ENCODE measurements around the gene TRIP10. TPM values are rescaled to one million over a fixed set of nuclear protein-coding genes. Genes with fewer than 3 reads are reported as not detected.
"Not testable (repeated sequence)": the region's sequence is repeated elsewhere in the genome, so short reads cannot be mapped to it uniquely, and the experiment has no call there.

Gene TRIP10
- total RNA-seq, 2 experiments from 2014 or later = 42.6 to 43.4 TPM

DNA sequence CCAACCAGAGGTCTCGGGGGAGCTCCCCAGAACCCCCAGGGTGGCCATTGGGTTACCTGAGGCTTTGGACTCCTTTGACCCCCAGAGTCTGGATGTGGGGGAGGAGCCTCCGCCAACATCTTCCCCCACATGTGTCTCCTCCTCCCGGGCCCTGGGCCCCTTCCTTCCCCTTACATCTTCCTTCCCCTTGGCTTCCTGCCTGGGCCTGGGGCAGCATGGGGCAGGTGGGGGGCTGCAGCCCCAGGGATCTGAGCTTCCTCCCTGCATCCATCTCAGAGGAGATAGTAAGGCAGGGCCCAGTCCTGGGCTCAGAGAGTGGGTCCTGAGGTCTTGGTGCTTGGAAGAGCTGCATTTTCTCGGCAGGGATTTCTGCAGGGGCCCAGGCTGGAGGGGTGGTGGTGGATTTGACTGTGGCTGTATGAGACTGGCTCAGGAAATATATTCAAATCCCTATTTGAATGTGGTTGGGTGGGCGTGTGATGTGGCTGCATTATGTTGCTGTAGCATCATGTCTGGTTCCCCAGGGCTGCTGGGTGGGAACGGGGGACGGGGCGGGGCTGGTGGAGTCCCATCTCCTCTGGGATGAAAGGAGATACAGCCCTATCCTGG lies 33.9 kb downstream of the TRIP10 start:
- POLR2A ChIA-PET = interaction anchor here (0.6 to 3.7 kb wide), 13 partner anchors 8 to 292 kb away, joined by 3 to 27 read pairs (median 4); partner anchors contain the start of gene DENND1C
- CTCF ChIA-PET = interaction anchor here (1.2 to 3.0 kb wide), 7 partner anchors 20 to 243 kb away, joined by 3 to 28 read pairs (median 5); partner anchors contain the start of gene TNFSF9

DNA sequence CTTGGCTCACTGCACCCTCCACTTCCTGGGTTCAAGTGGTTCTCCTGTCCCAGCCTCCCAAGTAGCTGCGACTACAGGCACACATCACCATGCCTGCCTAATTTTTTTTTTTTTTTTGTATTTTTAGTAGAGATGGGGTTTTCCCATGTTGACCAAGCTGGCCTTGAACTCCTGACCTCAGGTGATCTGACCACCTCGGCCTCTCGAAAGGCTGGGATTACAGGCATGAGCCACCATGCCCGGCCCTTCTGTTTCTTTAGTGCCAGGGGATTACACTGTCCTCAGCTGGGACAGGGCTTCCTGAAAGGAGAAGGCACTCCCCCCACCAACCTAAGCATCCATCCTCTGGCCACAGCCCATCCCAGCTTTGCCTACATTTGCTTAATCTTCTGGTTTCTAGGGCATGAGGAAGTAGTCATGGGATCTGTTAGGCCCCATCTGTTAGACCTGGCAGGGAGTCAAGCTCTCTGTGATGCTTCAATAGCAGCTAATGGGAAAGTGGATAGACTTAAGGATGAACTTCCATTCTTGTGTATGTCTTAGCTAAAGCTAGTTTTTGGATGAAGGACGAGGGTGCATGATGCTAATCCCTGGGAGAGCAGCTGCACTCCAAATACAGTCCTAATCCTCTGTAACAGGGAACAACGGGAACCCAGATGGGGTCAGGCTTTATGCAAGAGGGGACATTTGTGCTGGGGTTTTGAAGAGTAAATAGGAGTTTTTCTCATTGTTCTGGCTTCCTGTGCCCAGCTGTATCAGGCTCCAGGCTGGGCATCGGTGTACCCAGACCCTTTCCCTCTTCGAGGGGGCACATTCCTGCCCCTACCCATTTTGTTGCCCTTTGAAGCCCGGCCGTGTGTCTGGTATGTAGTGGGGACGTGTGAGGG lies 35.6 kb downstream of the TRIP10 start:
- ChIA-PET CTCF (no interaction called here), POLR2A (interaction anchor here (0.7 kb wide), 1 partner anchor 433 kb away, joined by 7 read pairs; no protein-coding TSS in a partner anchor)

DNA sequence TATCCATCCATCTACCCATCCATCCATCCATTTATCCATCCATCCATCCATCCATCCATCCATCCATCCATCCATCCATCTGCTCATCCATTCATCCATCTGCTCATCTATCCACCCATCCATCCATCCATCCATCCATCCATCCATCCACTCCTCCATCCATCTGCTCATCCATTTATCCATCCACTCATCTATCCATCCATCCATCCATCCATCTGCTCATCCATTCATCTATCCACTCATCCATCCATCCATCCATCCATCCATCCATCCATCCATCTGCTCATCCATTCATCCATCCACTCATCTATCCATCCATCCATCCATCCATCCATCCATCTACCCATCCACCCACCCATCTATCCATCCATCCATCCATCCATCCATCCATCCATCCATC lies 36.6 kb downstream of the TRIP10 start:
- POLR2A ChIA-PET, CTCF ChIA-PET: not testable (repeated sequence)

DNA sequence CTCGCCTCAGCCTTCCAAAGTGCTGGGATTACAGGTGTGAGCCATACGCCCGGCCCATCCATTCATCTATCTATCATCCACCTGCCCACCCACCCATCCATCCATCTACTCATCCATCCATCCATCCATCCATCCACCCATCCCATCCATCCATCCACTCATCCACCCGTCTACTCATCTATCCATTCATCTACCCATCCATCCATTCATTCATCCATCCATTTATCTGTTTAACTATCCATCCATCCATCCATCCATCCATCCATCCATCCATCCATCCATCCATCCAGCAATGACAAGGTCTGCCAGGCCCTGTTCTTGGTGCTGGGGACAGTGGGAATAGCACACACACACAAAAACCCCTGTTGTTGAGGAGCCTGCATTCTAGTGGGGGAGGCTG lies 37.5 kb downstream of the TRIP10 start:
- ChIA-PET POLR2A (no interaction called here), CTCF (interaction anchor here (1.4 kb wide), 1 partner anchor 37 kb away, joined by 3 read pairs; no protein-coding TSS in a partner anchor)

DNA sequence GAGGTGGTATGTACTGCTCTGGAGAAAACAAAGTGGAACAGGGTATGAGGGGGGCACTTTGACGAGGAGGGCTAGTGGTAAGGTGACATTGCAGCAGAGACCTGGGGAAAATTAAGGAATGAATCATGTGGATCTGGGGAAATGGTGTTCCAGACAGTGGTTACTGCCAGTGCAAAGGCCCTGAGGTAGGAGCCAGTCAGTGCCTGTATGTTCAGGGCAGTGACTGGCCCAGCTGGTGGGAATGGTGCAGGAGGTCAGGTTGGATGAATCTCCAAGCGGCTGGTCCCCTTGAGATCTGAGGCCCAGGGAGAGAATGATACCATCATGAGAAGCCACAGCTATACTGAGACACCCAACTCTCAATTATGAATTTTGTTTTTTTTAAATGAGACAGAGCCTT lies 38.0 kb downstream of the TRIP10 start:
- CTCF ChIA-PET = interaction anchor here (1.4 kb wide), 1 partner anchor 37 kb away, joined by 3 read pairs; no protein-coding TSS in a partner anchor
- POLR2A ChIA-PET = no interaction called here

DNA sequence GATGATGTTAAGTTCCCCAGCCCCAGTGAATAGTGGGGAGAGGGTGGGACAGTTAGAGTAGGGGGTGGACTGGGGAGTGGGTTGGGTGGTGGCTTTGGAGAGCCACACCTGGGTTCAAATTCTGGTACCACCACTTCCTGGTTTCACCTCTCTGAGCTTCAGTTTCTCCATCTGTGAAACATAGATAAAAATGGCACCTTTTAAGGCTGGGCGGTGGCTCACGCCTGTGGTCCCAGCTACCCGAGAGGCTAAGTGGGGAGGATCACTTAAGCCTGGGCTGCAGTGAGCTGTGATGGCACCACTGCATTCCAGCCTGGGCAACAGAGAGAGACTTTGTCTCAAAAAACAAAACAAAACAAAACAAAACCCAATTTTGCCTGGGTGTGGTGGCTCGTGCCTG lies 38.9 kb downstream of the TRIP10 start:
- CTCF ChIA-PET = interaction anchor here (0.9 to 1.4 kb wide), 3 partner anchors 29 to 36 kb away, joined by 3 read pairs; no protein-coding TSS in a partner anchor
- POLR2A ChIA-PET = no interaction called here

DNA sequence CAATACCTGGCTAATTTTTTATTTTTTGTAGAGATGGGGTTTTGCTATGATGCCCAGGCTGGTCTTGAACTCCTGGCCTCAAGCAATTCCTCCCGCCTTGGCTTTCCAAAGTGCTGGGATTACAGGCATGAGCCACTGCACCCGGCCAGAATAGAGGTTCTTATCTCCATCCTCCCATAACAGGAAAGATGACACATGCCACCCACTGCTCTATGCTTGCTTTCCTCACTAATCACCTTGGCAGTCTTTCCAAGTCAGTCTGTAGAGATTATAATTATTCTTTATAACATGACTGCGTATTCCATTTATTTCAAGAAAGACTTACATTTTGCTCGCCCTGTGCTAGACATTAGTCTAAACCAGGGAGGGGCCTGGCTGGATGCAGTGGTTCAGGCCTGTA lies 39.7 kb downstream of the TRIP10 start:
- CTCF ChIA-PET = interaction anchor here (1.0 kb wide), 1 partner anchor 28 kb away, joined by 3 read pairs; no protein-coding TSS in a partner anchor
- POLR2A ChIA-PET = no interaction called here

DNA sequence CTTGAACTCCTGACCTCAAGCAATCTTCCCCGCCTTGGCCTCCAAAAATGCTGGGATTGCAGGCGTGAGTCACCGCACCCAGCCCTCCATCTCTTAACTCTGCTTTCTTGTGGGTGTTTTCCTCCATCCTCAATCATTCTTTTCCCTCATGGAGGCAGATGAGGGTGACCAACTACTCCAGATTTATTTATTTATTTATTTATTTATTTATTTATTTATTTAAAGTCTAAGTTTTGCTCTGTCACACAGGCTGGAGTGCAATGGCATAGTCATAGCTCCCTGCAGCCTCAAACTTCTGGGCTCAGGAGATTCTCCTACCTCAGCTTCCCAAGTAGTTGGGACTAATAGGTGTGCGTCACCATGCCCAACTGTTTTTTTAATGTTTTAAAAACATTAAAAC lies 47.9 kb downstream of the TRIP10 start:
- POLR2A ChIA-PET = no interaction called here
- CTCF ChIA-PET = no interaction called here

DNA sequence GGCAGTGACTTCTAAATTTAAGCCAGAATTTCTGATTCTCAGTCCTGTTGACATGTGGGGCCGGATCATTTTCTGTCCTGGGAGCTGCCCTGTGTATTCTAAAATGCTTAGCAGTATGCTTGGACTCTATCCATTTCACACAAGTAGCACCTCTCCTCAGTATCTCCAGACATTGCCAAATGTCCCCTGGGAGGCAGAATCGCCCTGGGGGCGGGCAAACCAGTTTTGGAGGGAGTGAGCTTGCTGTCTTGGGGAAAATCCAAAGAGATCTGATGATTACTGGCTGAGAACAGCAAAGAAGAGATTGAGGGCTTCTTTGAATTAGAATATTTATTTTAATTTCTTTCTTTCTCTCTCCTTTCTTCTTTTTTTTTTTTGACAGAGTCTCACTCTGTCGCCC lies 49.4 kb downstream of the TRIP10 start:
- CTCF ChIA-PET = no interaction called here
- POLR2A ChIA-PET = interaction anchor here (0.6 kb wide), 1 partner anchor 45 kb away, joined by 3 read pairs; no protein-coding TSS in a partner anchor

DNA sequence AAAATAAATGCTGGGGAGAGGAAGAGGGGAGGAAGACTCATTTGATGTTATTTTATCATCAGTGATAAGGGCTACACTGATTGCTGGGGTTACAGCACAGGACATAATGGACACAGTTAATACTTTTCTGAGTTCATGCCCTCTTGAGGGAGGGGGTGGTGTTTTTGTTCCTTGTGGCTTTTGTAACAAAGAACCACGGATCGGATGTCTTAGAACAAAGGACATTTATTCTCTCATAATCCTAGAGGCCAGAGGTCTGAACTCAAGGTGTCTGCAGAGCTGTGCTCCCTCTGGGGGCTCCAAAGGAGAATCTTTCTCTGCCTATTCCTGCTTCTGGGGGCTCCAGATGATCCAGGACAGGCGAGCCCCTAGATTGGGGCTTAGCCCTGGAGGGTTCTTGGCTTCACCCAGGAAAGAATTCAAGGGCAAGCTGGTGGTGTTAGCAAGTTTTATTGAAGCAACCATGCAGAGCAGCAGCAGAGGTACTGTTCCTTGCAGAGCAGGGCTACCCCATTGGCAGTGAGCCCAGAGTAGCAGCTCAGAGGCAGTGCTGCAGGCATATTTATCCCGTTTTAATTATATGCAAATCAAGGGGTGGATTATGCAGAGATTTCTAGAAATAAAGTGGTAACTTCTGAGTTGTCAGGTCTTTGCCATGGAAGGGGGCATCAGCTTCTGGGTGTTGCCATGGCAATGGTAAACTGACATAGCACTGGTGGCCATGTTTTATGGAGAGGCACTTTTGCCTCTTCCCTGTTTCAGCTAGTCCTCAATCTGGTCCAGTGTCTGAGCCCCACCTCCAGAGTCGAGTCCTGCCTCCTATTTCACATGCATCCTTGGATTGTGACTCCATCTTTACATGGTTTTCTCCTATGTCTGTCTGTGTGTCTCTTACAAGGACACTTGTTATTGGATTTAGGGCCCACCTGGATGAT lies 51.0 kb downstream of the TRIP10 start:
- POLR2A ChIA-PET = no interaction called here
- CTCF ChIA-PET = interaction anchor here (0.9 kb wide), 1 partner anchor 23 kb away, joined by 3 read pairs; no protein-coding TSS in a partner anchor

DNA sequence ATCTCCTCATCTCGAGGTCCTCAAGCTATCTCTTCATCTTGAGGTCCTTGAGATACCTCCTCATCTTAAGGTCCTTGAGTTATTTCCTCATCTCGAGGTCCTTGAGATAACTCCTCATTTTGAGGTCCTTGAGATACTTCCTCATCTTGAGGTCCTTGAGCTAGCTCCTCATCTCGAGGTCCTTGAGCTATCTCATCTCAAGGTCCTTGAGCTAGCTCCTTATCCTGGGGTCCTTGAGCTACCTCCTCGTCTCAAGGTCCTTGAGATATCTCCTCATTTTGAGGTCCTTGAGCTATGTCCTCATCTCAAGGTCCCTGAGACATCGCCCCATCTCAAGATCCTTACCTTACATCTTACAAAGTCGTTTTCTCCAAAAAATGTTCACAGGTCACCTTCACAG lies 51.8 kb downstream of the TRIP10 start:
- CTCF ChIA-PET = interaction anchor here (0.7 to 0.9 kb wide), 2 partner anchors 22 to 114 kb away, joined by 3 read pairs; no protein-coding TSS in a partner anchor
- POLR2A ChIA-PET = interaction anchor here (0.6 kb wide), 1 partner anchor 127 kb away, joined by 3 read pairs; no protein-coding TSS in a partner anchor

DNA sequence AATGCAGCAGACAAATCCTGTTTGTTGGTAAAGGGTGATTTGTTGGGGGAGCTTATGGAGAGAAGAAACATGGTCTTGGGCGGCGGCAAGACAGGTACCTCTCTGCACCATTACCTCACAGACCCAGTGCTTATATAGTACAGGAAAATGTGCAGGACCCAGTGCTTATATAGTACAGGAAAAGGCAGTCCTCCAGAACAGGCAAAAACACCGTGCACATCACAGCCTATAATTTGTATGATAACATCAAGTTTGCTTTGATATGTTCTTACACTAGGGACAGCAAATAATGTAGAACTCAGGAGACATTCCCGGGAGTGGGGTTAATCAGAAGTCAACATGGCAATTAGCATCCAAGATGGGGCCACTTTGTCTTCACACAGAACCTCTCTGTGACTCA lies 53.9 kb downstream of the TRIP10 start:
- CTCF ChIA-PET = no interaction called here
- POLR2A ChIA-PET = no interaction called here

DNA sequence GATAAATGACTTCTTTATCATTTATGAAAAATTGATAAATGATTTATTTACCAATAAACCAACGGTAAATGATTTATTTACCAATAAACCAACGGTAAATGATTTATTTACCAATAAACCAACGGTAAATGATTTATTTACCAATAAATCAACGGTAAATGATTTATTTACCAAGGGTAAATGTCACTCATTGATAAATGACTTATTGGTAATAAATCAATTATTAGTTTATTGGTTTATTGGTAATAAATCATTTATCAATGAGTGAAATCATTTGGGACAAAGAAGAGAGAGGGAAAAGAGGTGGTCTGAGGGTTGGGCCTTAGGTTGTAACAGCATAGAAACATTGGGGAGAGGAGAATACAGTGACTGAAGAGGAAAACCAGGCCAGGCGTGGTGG lies 54.5 kb downstream of the TRIP10 start:
- CTCF ChIA-PET = no interaction called here
- POLR2A ChIA-PET = no interaction called here

DNA sequence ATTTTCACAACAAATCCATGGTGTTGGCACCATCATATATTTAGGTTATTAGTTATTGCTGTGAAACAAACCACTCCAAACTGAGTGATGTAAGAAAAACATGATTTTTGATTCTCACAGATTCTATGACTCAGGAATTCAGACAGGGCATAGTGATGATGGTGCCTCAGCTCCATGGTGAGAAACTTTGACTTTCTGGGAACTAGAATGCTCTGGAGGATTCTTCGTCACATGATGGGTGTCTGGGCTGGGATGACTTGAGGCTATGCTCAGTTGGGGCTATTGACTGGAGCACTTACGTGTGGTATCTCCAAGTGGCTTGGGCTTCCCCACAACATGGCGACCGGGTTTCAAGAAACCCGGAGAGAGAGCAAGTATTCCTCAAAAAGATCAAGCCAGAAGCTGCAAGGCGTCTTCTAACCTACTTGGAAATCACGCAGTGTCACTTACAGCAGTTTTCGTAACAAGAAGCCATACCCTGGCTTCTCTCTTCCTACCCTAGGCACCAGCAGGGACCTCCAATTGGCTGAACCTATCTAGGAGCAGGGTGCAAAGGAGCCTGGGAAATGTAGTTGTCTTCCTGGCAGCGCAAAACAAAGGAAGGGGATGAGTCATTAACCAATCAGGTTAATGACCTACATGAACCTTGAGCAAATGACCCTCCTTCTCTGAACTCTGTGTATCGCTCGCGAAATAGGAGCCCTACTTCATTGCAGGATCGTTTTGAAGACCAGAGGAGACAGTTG lies 55.4 kb downstream of the TRIP10 start:
- POLR2A ChIA-PET = no interaction called here
- CTCF ChIA-PET = no interaction called here

DNA sequence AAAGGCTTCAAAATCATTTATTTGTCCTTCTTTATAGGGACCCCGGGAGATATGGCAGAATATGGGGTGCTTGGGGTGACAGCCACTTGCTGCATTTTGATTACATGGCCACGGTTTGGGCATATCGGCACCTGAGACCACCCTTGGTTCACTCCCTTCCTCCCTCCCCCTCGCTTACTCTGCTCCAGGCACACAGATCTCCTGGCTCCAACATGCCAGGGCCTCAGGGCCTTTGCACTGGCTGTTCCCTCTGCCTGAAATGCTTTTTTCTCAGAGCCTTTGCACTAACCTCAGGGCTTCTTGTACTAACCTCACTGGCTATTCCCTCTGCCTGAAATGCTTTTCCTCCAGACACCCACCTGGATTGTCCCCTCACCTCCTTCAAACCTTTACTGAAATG lies 56.8 kb downstream of the TRIP10 start:
- ChIA-PET CTCF (no interaction called here), POLR2A (interaction anchor here (0.6 kb wide), 1 partner anchor 65 kb away, joined by 3 read pairs; no protein-coding TSS in a partner anchor)

DNA sequence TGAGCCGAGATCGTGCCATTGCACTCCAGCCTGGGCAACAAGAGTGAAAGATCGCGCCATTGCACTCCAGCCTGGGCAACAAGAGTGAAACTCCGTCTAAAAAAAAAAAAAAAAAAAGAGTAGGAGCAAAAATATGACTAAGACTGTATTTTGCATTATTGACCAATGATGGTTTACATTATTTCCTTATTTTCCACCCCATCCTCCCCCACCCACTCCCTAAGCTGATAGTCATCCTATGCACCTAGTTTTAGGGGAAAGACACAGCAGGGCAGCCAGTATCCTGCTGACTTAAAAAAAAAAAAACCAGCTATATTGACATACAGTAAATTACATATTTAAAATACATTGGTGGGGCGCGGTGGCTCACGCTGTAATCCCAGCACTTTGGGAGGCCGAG lies 58.2 kb downstream of the TRIP10 start:
- ChIA-PET POLR2A (interaction anchor here (0.7 kb wide), 2 partner anchors 9 to 61 kb away, joined by 5 read pairs; no protein-coding TSS in a partner anchor), CTCF (no interaction called here)

DNA sequence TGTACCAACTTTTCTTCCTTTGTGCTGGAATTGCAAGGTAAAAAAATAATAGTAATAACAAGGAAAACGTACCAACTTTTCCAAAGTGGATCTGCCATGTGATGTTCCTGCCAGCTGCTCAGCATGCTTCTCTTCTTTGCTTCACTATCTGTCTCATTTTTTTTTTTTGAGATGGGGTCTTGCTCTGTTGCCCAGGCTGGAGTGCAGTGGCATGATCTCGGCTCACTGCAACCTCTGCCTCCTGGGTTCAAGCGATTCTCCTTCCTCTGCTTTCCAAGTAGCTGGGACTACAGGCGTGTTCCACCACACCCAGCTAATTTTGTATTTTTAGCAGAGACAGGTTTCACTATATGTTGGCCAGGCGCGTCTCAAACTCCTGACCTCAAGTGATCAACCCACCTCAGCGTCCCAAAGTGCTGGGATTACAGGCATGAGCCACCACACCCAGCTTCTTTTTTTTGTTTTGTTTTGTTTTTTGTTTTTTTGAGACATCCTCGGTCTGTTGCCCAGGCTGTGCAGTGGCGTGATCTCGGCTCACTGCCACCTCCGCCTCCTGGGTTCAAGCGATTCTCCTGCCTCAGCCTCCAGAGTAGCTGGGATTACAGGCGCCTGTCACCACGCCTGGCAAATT lies 60.8 kb downstream of the TRIP10 start:
- ChIA-PET POLR2A (interaction anchor here (0.9 to 2.3 kb wide), 6 partner anchors 10 to 318 kb away, joined by 3 to 27 read pairs (median 4); partner anchors contain the start of genes TNFSF14 and VAV1), CTCF (interaction anchor here (0.8 to 3.7 kb wide), 5 partner anchors 13 to 159 kb away, joined by 3 to 28 read pairs (median 7); partner anchors contain the start of genes SH2D3A and VAV1)

DNA sequence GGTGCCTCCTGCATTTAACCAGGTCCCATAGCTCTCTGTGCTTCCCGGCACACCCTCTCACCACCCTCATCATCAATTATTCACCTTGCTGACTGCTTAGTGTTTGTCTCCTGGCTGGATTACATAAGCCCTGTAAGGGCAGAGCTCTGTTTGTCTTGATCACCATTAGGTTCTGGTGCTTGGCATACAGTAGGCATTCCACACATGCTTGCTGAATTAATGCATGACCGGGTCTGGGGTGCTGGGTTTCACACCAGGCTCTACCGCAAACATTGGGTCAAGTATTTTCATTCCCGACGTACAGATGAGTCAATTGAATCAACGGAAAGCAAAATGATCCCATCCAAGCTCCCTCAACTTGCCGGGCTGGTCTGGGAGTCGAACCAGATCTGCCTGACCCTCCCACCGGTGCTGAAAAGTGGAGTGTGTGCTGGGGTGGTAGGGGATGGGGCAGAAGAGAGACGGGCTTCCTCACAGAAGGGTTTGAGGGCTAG lies 61.6 kb downstream of the TRIP10 start:
- ChIA-PET POLR2A (interaction anchor here (0.9 to 2.3 kb wide), 7 partner anchors 9 to 319 kb away, joined by 3 to 27 read pairs (median 4); partner anchors contain the start of genes TNFSF14 and VAV1), CTCF (interaction anchor here (0.6 to 3.7 kb wide), 7 partner anchors 12 to 160 kb away, joined by 3 to 28 read pairs (median 6); partner anchors contain the start of genes SH2D3A and VAV1)
